HPDE6-E6E7 (cell line): ENCODE results near the gene NAA60.

ENCODE experiments used
- DNase-seq: peaks from one replicate; pipeline ENCODE4 v3.0.0; 2011; ENCODE audit warnings: missing footprints; ENCODE audit errors: extremely low spot score

Gene NAA60

DNA sequence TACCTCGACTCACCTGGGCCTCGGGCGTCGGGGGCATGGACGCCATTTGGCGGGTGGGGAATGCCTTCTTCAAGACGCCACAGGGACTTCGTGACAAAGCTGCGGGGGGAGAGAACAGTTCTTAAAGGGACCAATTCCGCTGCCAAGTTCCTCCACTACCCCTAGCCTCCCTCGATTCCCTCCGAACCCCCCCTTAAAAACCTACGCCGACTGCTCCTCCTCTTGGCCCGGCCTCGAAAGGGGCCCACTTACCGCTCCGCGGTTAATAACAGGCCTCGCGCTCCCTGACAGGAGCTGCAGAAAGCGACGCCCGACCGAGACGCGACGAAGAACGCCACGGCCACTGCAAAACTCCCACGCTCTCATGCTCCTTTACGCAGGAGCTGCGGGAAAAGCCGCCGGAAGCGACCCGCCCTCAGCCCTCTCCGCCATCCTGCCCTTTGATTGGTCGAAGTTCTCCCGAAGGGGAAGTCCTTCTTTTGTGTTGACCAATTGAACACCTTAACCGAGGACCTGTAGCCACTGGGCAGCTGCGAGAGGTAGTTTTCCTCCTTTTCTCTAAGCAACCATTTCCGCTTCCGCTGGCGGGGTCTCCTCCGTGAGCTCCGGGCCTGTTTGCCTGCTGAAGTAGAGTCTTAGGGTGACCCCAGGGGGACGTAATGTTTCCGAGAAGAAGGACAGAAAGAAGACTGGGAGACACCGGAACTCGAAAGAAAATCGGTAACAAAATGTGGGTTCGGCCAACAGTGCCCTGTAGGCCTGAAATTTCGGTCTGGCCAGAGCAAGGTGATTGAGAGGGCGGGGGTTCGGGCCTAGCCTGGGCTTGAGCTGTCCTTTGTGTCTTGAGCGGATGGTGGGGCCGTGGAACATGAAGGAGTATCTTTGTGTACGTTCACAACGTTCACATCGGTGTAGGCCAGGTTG lies at the start of gene NAA60, which contains the start of gene ZNF597:
NAA60 (plus strand) TSS at position 573 of the 924 bp plus-strand sequence. CDS start 32,548 bp downstream, outside the sequence.
ZNF597 (minus strand) TSS at position 397 of the 924 bp plus-strand sequence; CDS start at position 46, 351 bp downstream.
- DNase-seq: peak; percentile 79

DNA sequence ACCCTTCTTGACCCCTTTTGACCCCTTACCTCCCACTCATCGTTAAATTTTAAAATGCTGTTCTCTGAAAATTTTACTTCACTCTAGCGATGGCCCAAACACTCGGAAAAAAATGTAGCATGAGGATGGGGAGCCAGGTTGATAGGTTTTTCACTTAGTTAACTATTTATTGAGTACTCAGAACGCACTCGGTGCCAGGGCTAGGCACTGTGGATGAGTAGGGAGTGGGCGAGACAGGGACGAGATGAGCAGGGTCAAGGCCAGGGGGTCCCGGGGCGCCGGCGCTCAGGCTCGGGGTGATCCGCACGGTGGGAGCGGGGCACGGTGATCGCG lies 43.1 kb upstream of the NAA60 start:
- DNase-seq: no peak

DNA sequence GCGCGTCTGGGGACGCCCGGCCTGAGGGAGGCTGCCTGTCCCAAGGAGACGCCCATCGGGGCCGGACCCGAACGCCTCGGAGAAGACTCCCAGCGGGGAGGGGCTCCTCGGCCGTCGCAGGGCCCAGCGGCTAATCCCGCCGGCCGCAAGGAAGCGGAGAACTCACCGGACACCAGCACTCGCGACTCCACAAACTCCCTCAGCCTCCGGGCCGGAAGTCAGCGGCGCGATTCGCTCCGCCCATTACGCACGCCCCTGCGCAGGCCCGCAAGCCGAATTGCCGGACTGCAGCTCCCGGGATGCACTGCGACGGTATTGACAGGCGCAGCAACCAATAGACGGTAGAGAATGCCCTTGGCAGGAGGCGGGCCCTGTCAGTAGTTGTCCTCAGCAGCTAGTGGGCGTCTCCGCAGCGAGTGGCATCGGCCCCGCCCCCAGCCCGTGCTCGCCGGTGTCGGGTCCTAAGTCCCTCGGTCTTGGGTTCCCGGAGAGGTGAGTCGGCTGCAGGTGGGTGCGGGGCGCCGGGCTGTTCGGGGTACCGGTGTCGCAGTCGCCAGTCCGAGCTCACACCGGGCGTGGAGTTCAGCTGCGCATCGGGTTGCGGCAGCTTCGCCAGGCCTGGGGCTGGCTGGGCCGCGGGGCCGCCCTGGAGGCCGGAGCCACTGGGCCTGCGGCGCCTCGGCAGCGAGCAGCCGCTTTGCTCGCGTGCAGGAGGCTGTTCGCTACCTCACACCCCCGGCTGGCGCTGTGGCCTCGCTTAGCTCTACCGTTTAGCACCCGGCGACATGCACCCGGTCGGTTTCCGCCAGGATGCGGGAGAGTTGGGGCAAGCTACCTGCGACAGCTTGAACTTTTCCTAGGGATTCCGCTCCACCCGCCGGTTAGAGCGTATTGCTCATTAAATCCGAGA lies 42.4 kb upstream of the NAA60 start, which contains the start of the genes ZNF174 and ZSCAN32:
ZNF174 (plus strand) TSS at position 437 of the 910 bp plus-strand sequence. CDS start 790 bp downstream, outside the sequence.
ZSCAN32 (minus strand) TSS at position 226 of the 910 bp plus-strand sequence. CDS start 3,447 bp downstream, outside the sequence.
- DNase-seq: peak; percentile 100

DNA sequence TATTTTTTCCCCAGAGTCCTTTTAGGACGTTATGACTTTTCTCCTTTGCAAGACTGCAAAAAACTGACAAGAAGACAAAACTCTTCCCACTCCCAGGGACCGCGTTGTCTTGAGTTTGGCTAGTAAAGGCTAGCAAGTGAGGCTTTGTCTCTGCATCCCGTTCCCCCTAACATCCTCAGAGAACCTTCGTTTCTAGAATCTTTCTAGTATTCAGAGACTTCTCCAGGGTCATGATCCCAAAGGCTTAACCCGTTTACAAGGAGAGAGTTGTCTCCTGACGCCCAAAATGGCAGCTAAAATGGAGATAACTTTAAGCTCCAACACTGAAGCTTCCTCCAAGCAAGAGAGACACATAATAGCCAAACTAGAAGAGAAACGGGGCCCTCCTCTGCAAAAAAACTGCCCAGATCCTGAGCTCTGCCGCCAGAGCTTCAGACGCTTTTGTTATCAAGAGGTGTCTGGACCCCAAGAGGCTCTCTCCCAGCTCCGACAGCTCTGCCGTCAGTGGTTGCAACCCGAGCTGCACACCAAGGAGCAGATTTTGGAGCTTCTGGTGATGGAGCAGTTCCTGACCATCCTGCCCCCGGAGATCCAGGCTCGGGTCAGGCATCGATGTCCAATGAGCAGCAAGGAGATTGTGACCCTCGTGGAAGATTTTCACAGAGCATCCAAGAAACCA lies 41.6 kb upstream of the NAA60 start:
- no peak for DNase-seq

DNA sequence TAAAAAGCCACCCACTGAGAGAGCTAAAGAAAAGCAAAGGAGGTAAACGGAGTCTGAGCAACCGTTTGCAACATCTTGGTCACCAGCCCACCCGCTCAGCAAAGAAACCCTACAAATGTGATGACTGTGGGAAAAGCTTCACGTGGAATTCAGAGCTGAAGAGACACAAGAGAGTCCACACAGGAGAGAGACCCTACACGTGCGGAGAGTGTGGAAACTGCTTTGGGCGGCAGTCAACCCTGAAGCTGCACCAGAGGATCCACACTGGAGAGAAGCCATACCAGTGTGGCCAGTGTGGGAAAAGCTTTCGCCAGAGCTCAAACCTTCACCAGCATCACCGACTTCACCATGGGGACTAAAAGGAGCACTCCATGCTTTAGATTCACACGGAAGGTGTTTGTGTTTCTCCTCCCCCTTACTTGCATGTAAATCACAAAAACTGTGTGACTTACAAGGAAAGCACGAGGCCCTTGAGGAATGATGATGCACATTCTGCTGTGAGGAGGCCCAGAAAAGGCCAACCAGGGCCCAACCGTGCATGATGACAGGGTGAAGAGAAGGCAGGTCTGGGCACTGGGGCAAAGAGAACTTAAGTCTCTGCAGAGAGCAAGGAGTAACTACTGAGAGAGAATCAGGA lies 34.8 kb upstream of the NAA60 start:
- no peak for DNase-seq

DNA sequence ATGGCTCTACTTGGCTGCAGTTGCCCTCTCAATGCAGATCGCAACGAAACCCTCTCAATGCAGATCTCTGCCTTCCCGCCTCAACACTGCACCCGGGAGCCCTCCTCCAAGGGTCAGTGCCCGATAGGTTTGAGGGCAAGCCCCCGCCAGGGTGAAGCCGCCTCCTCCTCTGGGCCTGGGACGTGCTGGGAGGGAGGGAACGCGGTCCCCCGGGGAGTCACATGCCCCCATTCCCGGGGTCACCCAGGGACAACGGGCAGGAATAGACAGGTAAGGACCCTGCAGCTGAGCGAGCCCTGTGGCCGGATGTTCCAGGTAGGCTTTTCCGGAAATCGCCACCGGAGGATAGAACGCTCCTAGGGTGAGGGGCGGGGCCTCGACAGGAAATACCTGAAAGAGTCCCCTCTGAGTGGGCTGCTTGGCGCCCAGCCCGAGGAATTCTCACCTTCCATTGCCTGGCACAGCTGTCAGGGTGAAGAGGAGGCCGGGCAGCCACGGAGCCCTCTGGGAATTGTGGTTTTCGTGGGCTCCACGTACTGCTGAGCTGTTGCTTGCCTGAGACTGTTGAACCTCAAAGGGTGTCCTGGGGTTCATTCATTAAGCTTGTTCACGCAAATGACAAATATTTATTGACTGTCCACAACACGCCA lies 29.6 kb upstream of the NAA60 start:
- DNase-seq: no peak

DNA sequence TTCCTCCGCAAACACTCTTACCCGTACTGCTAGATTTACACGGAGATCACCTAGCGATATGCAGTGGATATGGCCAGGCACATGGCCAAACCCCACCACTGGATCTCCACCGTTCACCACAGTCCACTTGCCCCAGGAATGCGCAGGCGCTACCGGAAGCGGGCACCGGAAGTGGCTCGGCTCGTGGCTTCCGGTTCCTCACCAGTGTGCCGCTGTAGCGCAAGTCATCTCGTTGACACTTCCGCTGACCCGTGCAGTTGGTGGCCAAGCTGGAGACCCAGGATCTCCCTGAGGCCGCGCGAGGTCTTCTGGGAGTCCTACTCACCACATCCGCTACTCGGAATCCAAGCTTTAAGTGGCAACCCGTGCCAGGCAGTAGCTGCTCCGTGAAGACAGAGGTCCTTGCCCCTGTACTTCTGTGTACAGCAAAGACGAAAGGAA lies 11.7 kb upstream of the NAA60 start:
- DNase-seq: no peak

DNA sequence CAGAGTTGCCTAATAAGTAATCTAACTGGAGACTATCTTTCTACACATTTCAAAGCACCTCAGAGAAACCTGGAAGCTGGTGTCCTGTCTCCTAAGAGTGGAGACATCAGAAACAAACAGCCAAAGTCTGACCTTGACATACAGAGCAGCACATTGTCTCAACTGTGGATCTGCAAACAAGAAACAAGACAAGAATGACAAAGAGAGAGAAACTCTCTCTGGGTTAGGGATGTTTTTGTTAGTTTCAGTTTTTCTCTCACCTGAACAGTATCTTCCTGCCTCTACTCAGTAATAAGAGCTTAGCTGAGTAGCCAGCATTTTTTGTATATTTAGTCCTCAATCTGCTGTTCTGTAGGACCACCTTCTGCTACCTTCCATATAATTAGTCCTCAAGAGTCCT lies 9.1 kb upstream of the NAA60 start:
- DNase-seq: no peak

DNA sequence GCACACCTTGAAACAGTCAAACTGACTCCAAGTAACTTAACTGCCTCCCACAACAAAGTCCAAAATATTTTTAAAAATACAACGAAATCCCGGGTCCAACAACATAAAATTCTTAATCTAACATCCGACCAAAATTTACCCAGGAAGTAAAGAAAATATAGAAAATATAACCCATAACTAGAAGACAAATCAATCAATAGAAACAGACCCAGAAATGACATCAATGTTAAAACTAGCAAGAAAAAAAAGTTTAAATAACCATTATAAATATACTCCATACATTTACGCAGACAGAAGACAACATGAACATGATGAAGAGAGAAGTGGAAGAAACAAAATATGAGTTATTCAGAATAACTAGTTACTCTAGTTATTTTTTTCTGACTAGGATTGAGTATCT lies 3.8 kb upstream of the NAA60 start:
- no peak for DNase-seq

DNA sequence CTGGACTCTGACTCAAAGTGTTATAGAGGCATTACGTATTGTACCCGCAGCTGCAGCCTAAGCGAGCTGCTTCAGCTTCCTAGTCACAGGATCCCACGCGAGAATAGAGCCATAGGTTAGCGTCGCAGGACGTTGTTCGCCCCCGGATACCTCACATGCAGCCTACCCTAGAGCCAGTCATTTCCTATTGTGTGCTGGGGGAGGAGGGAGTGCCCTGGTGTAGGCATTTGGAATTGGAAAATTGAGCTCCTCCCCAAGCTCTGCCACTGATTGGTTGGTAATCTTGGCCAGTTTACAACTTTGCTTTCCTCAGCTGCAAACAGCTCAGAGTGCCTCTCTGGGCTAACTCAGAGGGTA lies 530 bp downstream of the NAA60 start:
- peak; percentile 39 for DNase-seq

DNA sequence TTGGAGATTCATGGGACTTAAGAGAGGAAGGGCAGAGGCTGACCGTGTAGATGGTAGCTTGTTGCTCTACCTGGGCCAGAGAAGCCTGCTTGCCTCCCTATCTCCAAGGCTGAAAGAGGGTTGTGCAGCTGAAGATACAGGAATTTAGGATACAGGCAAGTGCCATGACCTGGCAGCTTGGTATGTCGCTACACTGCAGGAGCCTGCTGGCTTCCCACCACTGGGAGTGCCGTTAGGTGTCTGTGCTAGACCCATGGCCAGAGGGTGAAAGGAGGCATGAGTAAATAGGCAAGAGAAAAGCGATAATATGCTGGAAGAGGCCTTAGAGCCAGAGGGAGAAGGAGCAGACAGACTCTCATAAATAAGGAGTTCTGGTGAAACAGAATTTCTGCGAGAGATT lies 10.6 kb downstream of the NAA60 start:
- peak; percentile 17 for DNase-seq

DNA sequence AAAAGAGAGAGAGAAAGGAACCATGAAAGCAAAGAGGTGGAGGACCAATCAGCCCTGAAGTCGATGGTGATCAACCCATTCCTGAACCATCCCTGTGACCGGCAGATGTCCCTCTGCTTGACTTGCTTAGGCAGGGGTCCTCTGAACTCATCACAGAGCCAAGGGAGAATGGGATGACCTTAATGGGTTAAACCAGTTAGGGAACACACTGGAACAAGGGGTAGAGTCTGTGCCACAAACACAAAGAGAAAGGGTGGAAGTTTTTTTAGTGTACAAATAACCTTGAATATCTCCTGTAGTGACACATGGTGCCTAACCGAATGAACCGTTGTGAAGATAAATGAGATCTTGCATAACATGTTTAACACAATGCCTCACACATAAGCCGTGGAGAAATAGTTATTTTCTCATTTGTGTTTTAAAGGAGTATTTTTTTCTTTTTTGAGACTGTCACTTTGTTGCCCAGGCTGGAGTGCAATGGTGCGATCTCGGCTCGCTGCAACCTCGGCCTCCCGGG lies 11.2 kb downstream of the NAA60 start:
- DNase-seq: no peak

DNA sequence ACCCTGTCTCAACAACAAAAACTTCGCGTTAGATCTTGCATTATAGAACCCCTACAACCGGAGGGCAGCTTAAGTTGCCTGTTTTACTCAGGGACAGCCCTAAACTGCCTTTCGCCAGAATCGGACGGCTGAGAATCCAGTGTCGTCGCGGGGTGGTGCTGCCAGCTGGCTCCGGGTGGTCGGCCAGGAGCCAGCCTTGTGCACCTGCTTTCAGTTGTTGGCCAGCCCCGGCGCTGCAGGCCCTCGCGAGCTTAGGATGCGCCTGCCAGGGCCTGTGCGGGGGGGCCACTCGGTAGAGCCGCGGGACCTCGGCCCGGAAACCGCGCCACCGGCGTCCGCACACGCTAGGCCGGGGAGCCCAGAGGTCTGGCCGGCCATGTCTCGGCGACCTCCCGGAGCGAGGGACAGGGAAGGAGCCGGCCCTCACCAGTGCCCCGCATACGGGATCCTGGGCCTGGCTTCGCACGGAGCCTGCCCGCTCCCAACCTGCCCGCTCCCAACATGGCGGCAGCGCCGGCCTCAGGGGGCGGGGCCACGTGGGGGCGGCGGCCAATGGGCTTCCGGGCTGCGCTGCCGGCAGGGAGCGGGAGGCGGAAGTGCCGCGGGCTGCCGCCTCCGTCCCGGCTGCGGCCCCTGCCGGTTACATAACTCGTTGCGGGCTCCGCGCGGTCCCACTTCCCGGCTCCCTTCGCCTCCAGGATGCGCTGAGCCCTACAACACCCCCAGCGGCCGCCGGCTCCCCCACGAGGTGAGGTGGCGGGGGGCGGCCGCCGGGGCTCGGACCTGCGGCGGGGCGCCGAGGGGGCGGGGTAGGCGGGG lies 14.2 kb downstream of the NAA60 start:
- DNase-seq: peak; percentile 99

DNA sequence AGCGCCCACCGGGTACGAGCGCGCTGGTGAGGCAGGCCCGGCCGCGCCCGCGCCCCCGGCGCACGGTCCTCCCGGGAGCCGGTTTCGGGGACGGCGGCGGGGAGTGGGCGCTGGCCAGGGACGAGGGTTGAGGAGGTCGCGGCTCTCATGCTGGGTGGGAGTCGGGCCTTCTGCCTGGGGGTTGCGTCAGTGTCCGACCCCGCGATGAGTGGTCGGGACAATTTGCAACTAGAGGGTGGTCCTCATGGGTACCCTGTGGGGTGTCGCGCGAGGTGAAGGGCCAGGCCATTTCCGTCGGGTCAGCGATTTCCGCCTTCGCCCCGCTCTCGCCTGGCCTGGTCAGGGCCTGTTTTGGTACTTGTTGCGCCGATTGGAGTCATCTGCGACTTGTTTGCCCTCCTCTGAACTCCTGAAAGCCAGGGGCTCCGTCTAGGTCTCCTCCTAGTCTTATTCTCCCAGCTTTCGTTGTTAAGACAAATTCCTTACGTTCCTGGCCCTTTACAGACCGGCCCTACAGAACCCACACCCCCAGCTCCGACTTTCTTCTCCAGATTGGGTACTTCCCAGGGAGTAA lies 14.9 kb downstream of the NAA60 start:
- peak; percentile 46 for DNase-seq

DNA sequence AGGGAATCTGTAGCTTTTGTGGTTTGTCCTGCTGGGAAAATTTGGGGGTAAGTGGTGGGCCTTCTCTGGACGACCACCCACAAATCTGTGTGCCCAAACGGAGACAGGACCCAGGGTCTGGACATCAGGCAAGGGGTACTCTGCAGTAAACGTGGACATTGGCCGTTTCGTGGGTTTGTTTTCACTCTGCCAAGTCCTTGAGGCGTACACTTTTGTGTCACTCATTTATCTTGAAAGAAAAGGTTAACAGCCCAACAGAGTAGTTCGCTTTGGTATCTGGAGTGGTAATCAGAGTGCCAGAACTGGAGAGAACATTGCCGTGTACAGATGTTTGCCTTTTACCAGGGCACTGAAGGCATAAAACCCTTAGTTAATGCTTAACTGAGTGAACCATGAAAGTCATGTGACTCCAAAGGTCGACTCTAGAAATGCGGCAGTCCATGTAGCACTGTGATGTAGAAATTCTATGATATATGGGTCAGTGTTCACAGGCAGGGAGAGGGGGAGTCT lies 15.4 kb downstream of the NAA60 start:
- peak; percentile 23 for DNase-seq

DNA sequence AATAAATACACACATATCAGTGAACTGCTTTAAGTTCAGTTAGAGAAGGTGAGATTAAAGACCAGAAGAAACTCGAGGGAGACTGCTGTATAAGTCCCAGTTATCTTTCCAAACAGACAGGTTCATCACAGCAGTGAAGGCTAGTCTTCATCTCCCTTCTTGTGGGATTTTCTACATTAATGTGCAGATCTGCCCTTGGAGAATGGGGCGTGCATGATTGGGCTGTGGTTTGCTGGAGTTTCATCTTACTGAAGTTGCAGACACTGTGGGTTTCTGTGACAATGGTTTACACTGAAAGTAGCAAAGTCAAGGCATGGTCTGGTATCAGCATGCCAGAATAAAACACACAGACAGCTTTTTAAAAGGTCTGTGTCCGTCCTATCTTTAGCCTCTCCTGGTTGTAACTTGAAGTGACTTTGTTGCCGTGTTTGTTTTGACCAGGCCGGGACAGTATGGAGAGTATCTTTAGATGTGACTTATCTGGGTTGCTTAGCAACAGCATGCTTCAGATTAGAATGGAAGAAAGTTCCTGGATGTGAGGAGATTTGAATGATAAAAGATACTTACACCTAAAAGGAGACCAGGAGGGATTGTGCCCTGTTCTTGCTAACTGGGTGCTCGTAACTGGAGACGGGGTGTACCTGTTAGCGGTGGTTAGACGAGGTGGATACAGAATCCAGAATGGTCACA lies 16.1 kb downstream of the NAA60 start:
- no peak for DNase-seq

DNA sequence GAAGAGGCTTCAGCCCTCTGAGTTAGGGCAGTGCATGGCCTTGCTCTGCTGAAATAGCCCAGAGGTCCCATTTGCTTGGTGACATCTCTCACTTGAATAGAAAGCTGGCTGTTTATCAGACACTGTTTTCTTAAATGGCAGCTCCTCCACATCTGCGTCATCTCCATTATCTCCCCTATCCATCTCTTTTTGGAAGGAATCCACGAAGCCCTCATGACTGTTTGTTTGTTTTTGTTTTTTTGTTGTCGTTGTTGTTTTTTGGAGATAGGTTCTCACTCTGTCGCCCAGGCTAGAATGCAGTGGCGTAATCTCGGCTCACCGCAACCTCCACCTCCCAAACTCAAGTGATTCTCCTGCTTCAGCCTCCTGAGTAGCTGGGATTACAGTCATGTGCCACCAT lies 16.6 kb downstream of the NAA60 start:
- no peak for DNase-seq

DNA sequence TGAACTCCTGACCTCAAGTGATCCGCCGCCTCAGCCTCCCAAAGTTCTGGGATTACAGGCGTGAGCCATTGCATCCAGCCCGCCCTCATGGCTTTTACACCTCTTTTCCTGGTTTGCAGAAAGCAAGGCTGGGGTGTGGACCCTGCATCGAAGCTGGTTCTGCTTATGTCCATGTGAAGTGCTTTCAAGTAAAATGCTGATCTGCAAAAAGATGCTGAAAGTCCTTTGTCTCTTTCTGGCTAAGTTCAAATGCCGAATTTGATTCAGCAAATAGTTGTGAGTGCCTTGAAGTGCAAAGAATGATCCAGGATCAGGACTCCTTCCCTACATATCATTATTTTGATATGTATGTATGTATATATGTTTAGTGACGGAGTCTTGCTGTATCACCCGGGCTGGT lies 17.1 kb downstream of the NAA60 start:
- no peak for DNase-seq
